Activated B cell treated with CpG ODN at 0.5 μM for 24 hours (primary cell): ENCODE measurements around the gene POU6F1. TPM values are rescaled to one million over a fixed set of nuclear protein-coding genes. Genes with fewer than 3 reads are reported as not detected.
"Not testable (repeated sequence)": the region's sequence is repeated elsewhere in the genome, so short reads cannot be mapped to it uniquely, and the experiment has no call there.

ENCODE experiments used
- ATAC-seq: fragments of 200-7000 bp; cut with Tn5 transposase; one replicate; pipeline ENCODE4 v1.10.0; 2021; ENCODE audit warnings: low read depth, mild to moderate bottlenecking, moderate library complexity
- CTCF ChIA-PET: fragments of 350-600 bp; sonication (Branson Sonifier 250); formaldehyde crosslinking; loops from one replicate; lab custom pipeline; 2021; ENCODE audit warnings: antibody characterized with exemption; lab: Charles Lee
- POLR2A ChIA-PET: fragments of 350-600 bp; sonication (Branson Sonifier 250); formaldehyde crosslinking; loops from one replicate; lab custom pipeline; 2021; ENCODE audit warnings: antibody characterized with exemption; lab: Charles Lee
- DNase-seq: peaks from one replicate; pipeline ENCODE4 v3.0.0; 2022
- H3K27ac Mint-ChIP-seq: one replicate; pipeline ENCODE4 v1.8.0; 2020; ENCODE audit warnings: mixed read lengths
- H3K27me3 Mint-ChIP-seq: one replicate; pipeline ENCODE4 v1.8.0; 2021; ENCODE audit warnings: mixed read lengths
- H3K36me3 Mint-ChIP-seq: one replicate; pipeline ENCODE4 v1.8.0; 2021; ENCODE audit warnings: low read depth, mixed read lengths
- H3K4me1 Mint-ChIP-seq: one replicate; pipeline ENCODE4 v1.8.0; 2021; ENCODE audit warnings: mixed read lengths
- H3K4me3 Mint-ChIP-seq: one replicate; pipeline ENCODE4 v1.8.0; 2020; ENCODE audit warnings: mild to moderate bottlenecking, mixed read lengths
- H3K9me3 Mint-ChIP-seq: one replicate; pipeline ENCODE4 v1.8.0; 2020; ENCODE audit warnings: mixed read lengths
- CTCF ChIP-seq: fragments of 200-600 bp; IDR thresholded peaks from one replicate; pipeline ENCODE4 v1.8.0; 2022; ENCODE audit warnings: antibody characterized with exemption, mild to moderate bottlenecking
- intact Hi-C: fragments of 100-400 bp; cut with micrococcal nuclease; formaldehyde crosslinking; loops from one replicate; pipeline ENCODE4 v1.15.1; 2024
- total RNA-seq: library from RNA; stranded (reverse); gene quantifications from 2 replicates; pipeline ENCODE4 v1.2.3, GENCODE V29; 2022

Gene POU6F1
- total RNA-seq, 1 donor from 2014 or later = 26.2 TPM

DNA sequence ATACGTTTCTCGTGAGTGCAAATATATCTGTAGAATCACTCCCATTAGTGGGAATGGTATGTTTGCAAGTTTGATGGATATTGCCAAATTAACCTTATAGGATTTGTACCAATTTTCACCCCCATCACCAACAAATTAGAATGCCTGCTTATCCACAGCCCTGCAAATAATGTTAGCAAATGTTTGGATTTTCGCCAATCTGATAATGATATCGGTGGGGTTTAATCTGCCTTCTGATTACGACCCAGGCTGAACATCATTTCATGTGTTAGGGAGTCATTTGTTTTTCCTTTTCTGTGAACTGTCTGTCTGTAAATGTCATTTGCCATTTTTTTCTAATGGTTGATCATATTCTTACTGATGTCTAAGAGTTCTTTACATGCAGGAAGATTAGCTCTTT lies 16.7 kb upstream of the POU6F1 start:
- peaks cover 10% of the 10 kb centered on the region for H3K4me1 Mint-ChIP-seq
- no peak for DNase-seq
- ChIA-PET CTCF (no interaction called here), POLR2A (no interaction called here)
- no peak for ATAC-seq
- H3K36me3 Mint-ChIP-seq = peaks cover 9% of the 10 kb centered on the region
- no peak overlapping the region for H3K27ac Mint-ChIP-seq
- intact Hi-C loops = loop anchor here (10.0 kb wide), 1 partner anchor 1210 kb away; the partner anchor contains the start of gene RACGAP1
- no peak for TF ChIP-seq CTCF
- H3K9me3 Mint-ChIP-seq = no peaks in the 10 kb centered on the region
- H3K27me3 Mint-ChIP-seq = no peaks in the 10 kb centered on the region
- no peak overlapping the region for H3K4me3 Mint-ChIP-seq

- no peaks in the 10 kb centered on the region for H3K9me3 Mint-ChIP-seq
- POLR2A ChIA-PET = no interaction called here
- H3K27me3 Mint-ChIP-seq = no peaks in the 10 kb centered on the region
- H3K4me1 Mint-ChIP-seq = no peaks in the 10 kb centered on the region
- CTCF ChIA-PET = no interaction called here
- intact Hi-C loops = loop anchor here (10.0 kb wide), 1 partner anchor 1208 kb away; the partner anchor contains the start of gene RACGAP1
- ATAC-seq = no peak
- no peak overlapping the region for H3K4me3 Mint-ChIP-seq
- no peak overlapping the region for H3K27ac Mint-ChIP-seq
- no peak for DNase-seq
- no peaks in the 10 kb centered on the region for H3K36me3 Mint-ChIP-seq
- no peak for TF ChIP-seq CTCF
Measured at GRCh38 chr12:51232642-51233041, 14.8 kb upstream of the POU6F1 start.

DNA sequence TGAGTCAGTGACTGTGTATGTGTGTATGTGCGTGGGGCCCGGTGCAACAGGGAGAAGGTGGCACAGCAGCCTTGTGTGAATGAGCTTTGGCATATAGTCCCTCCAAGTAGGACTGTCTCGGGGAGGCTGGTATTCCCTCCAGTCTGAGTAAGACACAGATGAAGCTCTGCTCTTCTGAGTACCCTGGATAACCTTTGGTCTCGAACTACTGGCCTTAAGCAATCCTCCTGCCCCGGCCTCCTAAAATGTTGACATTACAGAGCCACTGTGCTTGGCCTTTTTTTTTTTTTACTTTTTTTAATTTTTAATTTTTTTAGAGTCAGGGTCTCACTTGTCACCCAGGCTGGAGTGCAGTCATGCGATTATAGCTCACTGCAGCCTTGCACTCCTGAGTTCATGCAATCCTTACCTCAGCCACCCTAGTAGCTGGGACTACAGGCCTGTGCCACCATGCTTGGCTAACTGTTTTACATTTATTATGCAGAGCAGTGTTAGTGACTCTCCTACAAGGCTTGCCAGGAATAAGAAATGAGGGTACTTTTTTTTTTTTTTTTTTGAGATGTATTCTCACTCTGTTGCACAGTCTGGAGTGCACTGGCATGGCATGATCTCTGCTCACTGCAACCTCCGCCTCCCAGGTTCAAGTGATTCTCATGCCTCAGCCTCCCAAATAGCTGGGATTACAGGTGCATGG lies 11.4 kb upstream of the POU6F1 start:
- TF ChIP-seq CTCF = no peak
- CTCF ChIA-PET = interaction anchor here (1.5 kb wide), 1 partner anchor 12 kb away, joined by 4 read pairs; the partner anchor contains the start of gene POU6F1
- DNase-seq (no peak), ATAC-seq (no peak)
- Mint-ChIP-seq H3K4me3 (no peak overlapping the region), H3K27me3 (no peaks in the 10 kb centered on the region), H3K4me1 (no peaks in the 10 kb centered on the region), H3K27ac (no peak overlapping the region), H3K36me3 (no peaks in the 10 kb centered on the region), H3K9me3 (no peaks in the 10 kb centered on the region)
- POLR2A ChIA-PET = interaction anchor here (0.6 to 1.0 kb wide), 4 partner anchors 9 to 1160 kb away, joined by 3 to 8 read pairs (median 4); partner anchors contain the start of gene DAZAP2
- intact Hi-C loops = no loop called here

GRCh38 chr12:51227962-51228361 lies 10.1 kb upstream of the POU6F1 start:
- Mint-ChIP-seq H3K27ac (no peak overlapping the region), H3K9me3 (no peaks in the 10 kb centered on the region), H3K36me3 (no peaks in the 10 kb centered on the region), H3K4me1 (no peaks in the 10 kb centered on the region), H3K4me3 (no peak overlapping the region), H3K27me3 (no peaks in the 10 kb centered on the region)
- ChIA-PET POLR2A (interaction anchor here (1.4 kb wide), 1 partner anchor 10 kb away, joined by 5 read pairs; the partner anchor contains the start of gene POU6F1), CTCF (no interaction called here)
- DNase-seq (no peak), ATAC-seq (no peak)
- TF ChIP-seq CTCF = no peak
- intact Hi-C loops = no loop called here

DNA sequence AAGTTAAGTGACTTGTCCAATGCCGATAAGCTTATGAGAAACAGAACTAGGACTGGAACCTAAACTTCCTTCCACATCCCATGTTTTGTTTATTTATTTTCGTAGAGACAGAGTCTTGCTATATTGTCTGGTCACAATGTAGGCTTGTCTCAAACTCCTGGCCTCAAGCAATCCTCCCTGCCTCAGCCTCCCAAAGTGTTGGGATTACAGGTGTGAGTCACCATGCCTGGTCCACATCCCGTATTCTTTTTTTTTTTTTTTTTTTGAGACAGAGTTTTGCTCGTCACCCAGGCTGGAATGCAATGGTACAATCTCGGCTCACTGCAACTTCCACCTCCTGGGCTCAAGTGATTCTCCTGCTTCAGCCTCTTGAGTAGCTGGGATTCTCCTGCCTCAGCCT lies 9.2 kb upstream of the POU6F1 start:
- ChIA-PET POLR2A (interaction anchor here (0.6 to 1.4 kb wide), 2 partner anchors 9 to 973 kb away, joined by 5 to 7 read pairs; partner anchors contain the start of gene POU6F1), CTCF (interaction anchor here (1.0 kb wide), 1 partner anchor 10 kb away, joined by 3 read pairs; the partner anchor contains the start of gene POU6F1)
- H3K27ac Mint-ChIP-seq, ATAC-seq, DNase-seq, H3K4me3 Mint-ChIP-seq, H3K4me1 Mint-ChIP-seq, intact Hi-C loops, H3K9me3 Mint-ChIP-seq, H3K27me3 Mint-ChIP-seq, H3K36me3 Mint-ChIP-seq: not testable (repeated sequence)
